ENCODE results near the gene OR2L3.
"Not testable (repeated sequence)": the region's sequence is repeated elsewhere in the genome, so short reads cannot be mapped to it uniquely, and the experiment has no call there.

The OR2L3 gene, protein sequence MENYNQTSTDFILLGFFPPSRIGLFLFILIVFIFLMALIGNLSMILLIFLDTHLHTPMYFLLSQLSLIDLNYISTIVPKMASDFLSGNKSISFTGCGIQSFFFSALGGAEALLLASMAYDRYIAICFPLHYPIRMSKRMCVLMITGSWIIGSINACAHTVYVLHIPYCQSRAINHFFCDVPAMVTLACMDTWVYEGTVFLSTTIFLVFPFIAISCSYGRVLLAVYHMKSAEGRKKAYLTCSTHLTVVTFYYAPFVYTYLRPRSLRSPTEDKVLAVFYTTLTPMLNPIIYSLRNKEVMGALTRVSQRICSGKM

DNA sequence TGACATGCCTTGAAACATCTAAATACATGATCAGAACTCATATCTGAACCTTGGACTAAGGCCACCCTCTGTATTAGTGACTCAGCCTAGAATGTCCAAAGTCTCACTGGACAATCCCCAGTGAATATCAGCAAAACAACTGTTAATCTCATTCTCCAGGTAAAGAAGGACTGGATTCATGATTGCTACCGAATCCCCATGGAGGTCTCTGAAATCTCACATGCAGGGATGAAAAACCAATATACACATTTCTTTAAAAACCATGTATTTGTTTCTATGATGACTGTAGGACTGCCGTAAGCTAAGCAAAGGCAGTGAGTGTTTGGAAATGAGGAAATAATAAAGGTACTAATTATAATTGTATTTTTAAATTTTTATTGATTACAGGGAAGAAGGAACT, at the start of gene OR2L3:
OR2L3 (plus strand) TSS at position 301 of the 400 bp plus-strand sequence. CDS start 13,846 bp downstream, outside the sequence.
- no peak for DNase-seq (ENCODE audit: low read depth)

DNA sequence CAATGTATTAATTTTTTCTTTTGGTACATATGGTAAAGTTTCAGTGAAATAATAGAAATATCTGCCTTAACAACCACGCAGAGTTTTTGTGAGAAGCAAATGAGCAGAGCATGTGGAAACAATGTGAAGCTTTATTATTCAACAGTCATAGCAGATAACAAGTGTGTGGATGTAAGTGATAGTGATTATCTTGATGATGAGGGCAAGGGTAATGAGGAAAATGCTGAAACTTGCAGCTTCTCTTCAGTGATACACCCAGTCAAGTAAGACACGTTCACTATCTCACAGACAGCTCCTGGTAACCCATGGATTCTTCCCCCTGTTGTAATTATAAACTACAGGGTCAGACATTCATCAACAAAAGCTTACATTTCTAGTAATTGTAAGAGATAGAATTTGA, 47.8 kb upstream of the OR2L3 start:
- no peak for DNase-seq (ENCODE audit: low read depth)

DNA sequence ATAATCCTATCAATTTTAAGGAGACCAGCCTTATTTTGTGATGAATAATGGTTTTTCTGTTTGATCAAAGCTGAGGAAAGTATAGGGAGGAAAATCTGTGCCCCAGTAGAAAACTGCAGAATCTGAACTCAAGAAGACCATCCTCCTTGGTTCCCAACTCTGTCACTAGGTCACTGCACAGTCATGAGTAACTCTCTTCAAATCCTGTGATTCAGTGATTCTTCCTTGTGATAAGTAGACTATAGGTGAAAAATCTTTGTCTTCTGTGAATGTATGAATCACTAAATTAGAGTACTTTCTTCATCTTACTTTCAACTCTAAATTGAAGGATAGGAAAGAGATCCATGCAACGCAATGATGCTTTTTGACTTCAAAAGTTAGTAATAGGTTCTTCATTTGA, 46.5 kb upstream of the OR2L3 start:
- DNase-seq (ENCODE audit: low read depth): no peak

DNA sequence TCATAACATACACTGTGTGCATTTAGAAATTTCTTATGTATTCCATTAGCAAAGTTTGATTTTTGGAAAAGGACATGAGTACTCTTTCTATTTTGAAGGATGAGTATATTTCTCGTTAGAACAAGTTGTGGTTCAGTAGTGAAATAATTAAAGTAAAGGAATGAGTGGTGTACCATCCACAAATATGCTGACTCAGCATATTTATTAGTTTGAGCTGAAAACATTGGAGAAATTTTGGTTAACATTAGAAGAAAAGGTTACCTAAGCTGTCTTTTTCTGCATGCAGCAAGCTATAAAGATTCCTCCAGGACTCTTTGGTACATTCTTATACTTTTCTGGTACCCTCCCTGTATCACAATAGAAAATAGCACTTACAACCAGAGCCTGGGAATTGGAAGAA, 38.9 kb upstream of the OR2L3 start:
- DNase-seq (ENCODE audit: low read depth): no peak

DNA sequence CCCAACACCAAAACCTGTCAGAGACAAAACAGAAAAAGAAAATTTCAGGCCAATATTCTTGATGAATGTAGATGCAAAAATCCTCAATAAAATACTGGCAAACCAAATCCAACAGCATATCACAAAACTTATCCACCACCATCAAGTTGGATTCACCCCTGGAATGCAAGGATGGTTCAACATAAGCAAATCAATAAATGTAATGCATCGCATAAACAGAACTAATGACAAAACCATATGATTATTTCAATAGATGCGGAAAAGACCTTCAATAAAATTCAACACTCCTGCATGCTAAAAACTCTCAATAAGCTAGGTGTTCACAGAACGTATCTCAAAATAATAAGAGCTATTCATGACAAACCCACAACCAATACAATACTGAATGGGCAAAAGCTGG, 37.0 kb upstream of the OR2L3 start:
- no peak for DNase-seq (ENCODE audit: low read depth)

DNA sequence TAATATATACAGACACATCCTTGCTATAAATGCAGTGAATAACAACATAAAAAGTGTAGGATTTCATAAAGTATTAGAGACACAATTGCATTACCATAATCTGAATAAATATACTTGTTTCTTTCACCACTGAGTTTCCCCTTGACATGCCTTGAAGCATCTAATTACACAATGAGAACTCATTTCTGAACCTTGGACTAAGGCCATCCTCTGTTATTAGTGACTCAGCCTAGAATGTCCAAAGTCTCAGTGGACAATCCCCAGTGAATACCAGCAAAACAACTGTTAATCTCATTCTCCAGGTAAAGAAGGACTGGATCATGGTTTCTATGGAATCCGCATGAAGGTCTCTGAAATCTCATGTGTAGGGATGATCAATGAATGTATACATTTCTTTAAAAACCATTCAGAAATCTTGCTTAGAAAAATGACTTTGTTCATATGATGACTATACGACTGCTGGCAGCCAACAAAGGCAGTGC, 33.4 kb upstream of the OR2L3 start, which contains the start of gene OR2L5:
OR2L5 (plus strand) TSS at position 432 of the 482 bp plus-strand sequence. CDS start 8,288 bp downstream, outside the sequence.
- no peak for DNase-seq (ENCODE audit: low read depth)

DNA sequence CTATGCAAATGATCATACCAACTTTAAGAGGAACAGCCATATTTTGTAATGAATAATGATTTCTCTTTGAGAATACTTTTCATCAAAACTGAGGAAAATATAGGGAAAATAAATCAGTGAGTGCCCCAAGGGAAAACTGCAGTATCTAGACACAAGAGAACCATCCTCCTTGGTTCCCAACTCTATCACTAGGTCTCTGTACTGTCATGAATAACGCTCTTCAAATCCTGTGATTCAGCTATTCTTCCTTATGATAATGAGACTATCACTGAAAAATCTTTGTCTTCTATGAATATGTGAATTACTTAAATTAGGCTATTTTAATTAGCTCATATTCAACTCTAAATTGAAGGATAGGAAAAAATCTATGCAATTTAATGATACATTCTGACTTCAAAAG, 30.8 kb upstream of the OR2L3 start:
- DNase-seq (ENCODE audit: low read depth): no peak

DNA sequence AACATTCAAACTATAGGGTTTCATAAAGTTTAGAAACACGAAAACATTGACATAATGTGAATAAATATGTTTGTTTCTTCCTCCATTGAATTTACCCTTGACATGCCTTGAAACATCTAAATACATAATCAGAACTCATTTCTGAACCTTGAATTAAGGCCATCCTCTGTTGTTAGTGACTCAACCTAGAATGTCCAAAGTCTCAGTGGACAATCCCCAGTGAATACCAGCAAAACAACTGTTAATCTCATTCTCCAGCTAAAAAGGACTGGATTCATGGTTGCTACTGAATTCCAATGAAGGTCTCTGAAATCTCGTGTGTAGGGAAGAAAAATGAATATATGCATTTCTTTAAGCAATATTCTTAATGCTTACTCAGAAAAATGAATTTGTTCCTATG, 16.9 kb upstream of the OR2L3 start, which contains the start of gene OR2L2:
OR2L2 (plus strand) TSS at position 301 of the 400 bp plus-strand sequence. CDS start 8,198 bp downstream, outside the sequence.
- no peak for DNase-seq (ENCODE audit: low read depth)

DNA sequence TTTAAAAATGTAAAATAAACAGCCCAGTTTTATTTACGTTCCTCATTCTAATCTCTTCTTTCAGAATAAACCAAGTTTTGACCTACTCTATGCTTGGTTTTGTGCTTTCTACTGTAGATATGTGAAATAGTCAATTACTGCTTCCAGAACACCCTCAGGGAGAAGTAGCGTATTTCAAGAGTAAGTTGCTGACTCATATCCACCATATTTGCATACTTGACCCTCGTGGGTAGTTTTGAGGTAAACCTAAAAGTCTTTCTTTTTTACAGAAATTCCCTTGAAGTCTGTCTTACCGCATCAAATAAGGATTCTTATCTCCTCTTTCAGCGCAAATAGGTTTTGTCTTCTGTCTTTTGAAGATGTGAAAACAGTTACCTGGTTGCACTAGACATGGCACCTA, 1.4 kb upstream of the OR2L3 start:
- DNase-seq (ENCODE audit: low read depth): no peak

DNA sequence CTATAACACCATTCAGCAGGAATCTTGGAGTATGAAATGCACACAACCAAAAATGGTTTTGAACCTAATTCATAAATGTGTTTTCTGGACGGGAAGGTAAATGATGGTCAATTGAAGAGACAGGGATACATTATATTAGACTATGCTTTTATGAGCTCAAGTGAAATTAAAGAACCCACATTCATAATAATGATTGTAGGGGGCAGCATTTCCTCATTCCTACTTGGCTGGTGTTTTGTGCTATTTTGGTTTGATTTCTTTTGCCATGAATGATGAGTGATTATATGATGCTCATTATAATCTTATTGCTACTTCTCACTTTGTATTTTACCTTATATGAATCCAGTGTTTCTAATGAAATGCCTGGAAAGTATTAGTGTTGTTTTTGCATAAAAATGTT, 372 bp downstream of the OR2L3 start:
- DNase-seq (ENCODE audit: low read depth): no peak

DNA sequence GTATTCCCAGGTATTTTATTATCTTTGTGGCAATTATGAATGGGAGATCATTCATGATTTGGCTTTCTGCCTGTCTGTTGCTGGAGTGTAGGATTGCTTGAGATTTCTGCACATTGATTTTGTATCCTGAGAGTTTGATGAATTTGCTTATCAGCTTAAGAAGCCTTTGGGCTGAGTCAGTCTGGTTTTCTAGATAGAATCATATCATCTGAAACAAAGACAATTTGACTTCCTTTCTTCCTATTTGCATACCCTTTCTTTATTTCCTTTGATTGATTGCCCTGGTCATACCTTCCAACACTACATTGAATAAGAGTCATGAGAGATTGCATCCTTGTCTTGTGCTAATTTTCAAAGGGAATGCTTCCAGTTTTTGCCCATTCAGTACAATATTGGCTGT, 8.0 kb downstream of the OR2L3 start:
- no peak for DNase-seq (ENCODE audit: low read depth)

DNA sequence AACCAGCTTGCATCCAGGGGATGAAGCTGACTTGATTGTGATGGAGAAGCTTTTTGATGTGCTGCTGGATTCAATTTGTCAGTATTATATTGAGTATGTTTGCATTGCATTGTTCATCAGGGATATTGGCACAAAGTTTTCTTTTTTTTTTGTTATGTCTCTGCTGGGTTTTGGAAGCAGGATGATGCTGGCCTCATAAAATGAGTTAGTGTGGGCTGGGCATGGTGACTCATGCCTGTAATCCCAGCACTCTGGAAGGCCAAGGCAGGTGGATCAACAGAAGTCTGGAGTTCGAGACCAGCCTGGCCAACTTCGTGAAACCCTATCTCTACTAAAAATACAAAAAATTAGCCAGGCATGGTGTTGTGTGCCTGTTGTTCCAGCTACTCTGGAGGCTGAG, 8.6 kb downstream of the OR2L3 start:
- DNase-seq (ENCODE audit: low read depth): no peak

DNA sequence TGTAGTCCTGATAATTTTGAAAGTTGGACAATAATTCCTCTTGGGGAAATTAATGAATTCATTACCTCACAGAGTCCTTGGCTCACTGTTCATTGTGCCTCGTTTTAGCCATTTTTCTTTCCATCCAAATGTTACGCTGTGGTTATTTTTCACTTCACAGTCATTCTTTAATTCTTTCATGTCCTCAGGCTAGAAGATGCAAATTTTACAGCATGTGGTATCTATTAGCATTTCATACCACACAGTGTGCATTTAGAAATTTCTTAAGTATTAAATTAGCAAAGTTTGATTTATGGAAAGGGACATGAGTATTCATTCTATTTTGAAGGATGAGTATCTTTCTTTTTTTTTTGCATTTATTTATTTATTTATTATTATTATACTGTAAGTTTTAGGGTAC, 18.4 kb downstream of the OR2L3 start:
- DNase-seq (ENCODE audit: low read depth): no peak

DNA sequence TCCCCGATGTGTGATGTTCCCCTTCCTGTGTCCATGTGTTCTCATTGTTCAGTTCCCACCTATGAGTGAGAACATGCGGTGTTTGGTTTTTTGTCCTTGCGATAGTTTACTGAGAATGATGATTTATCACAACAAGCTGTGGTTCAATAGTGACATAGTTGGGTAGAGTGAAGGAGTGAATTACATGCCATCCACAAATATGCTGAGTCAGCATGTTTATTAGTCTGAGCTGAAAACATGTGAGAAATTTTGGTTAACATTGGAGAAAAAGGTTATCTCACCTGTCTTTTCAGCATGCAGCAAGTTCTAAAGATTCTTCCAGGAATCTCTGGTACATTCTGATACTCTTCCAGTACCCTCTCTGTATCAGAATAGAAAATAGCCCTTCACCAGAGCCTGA, 19.0 kb downstream of the OR2L3 start:
- DNase-seq (ENCODE audit: low read depth): no peak

DNA sequence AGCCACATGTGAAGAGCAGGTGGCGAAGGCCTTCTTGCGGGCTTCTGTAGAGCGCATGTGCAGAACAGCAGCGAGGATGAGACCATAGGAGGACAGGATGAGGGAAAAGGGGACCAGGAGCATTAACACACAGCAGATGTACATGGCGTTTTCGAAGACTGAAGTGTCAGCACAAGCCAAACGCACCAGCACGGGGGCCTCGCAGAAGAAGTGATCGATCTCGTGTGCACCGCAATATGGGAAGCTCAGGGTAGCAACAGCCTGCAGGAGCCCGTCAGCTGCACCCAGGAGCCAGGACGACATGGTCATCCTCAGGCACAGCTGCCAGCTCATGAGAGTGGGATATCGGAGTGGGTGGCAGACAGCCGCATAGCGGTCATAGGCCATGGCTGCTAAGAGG, 37.2 kb downstream of the OR2L3 start:
- not testable (repeated sequence) for DNase-seq (ENCODE audit: low read depth)

DNA sequence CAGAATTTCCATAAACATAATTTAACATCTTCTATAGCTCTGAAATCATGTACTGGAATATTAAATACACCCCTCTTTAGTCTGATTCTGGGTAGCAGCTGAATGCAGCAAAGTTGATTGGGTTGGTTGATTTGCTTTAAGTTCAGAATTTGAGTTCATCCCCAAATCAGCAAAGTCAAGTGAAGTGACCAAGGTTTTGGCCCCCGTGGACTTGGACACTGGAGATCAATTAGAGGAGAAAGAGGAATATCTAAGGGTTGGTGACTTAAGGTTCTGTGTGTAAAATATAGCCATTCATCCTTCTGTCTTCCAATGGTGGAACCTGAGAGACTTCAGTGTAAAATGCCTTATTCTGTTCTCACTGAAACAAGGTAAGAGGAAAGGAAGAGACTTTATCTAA, 48.2 kb downstream of the OR2L3 start, which contains the start of gene OR2L13:
OR2L13 (plus strand) TSS at position 301 of the 400 bp plus-strand sequence. CDS start 4,192 bp downstream, outside the sequence.
- DNase-seq (ENCODE audit: low read depth): no peak

DNA sequence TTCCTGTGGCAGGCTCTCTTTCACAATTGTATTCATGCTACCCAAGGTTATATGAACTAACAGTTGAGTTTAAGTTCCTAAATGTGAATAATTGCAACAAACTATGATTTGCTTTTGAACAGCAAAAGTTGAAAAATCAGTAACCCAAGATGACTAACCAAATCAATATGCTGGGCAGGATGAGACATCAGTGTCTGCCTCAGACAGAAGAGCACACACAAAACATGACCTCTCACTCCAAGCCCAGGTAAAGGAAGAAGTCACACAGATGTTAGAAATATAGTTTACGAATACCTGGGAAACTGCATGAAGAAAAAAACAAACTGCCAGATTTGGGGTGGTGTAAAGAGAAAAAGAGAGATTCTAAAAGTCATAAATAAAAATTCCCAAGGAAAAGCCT, 51.9 kb downstream of the OR2L3 start:
- DNase-seq (ENCODE audit: low read depth): no peak

DNA sequence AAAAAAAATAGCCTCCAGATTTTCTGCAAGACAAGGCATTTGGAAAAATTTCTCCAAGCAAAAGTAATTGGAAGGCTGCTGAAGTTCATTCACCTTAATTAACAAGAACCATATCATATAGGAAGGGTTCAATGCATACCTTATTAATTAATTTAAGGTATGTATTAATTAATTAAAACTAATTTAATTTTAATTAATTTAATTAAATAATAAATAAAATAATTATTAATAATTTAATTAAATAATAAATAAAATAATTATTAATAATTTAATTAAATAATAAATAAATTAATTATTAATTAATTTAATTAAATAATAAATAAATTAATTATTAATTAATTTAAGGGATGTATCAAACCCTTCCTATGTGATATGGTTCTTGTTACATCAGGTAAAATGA, 56.2 kb downstream of the OR2L3 start:
- no peak for DNase-seq (ENCODE audit: low read depth)

DNA sequence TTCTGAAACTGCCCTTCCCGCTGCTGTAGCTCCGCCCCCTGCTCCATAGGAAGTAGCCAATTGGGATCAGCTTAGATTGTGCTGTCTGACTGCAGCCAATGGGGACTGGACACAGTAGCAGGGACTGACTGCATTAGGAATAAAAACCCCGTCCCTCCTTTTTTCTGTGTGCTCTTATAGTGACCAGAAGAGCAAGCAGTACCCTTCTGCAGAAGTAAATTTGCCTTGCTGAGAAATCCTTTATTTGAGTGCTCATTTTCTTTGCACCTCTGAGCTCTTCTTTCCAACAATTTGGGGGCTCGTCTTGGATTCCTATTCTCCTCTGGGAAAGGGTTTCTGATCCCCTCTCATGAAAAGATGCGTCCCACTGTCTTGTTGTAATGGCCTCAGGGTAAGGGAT, 64.5 kb downstream of the OR2L3 start:
- DNase-seq (ENCODE audit: low read depth): no peak
